ENCODE results near the gene TIPARP. TPM values are rescaled to one million over a fixed set of nuclear protein-coding genes. Genes with fewer than 3 reads are reported as not detected.
"Not testable (repeated sequence)": the region's sequence is repeated elsewhere in the genome, so short reads cannot be mapped to it uniquely, and the experiment has no call there.

TIPARP gene
- total RNA-seq, 1 donor from 2014 or later, result 40.6 TPM

GRCh38 chr3:156646958-156647357, 27.4 kb upstream of the TIPARP start:
- no peak for DNase-seq (ENCODE audit: low read depth)
- no peak overlapping the region for H3K4me3 ChIP-seq (ENCODE audit: low read depth, low read length)
- no peak for TF ChIP-seq CTCF (conservative IDR thresholded peaks at IDR 0.05; ENCODE audit: low read depth, low read length)

DNA sequence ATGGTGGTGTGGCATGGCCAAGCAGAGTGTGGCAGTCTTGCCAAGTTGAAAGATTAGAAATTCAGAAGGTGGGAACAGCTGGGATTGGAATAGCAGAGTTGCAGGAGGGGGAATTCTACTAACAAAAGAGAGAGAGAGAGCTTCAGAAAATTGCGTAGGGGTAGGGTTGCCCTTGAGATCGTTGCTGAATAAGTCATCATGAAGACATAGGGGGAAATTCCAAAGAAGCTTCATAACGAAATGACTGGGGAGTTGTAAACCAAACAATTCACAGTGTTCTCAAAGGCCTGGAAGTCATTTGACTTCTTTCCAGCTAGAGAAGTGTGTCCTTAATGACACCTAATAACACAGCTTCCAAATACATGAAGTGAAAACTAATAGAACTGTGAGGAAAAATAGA, 26.3 kb upstream of the TIPARP start:
- no peak for DNase-seq (ENCODE audit: low read depth)
- no peak for TF ChIP-seq CTCF (conservative IDR thresholded peaks at IDR 0.05; ENCODE audit: low read depth, low read length)
- H3K4me3 ChIP-seq (ENCODE audit: low read depth, low read length), result no peak overlapping the region

GRCh38 chr3:156649681-156650080, 24.7 kb upstream of the TIPARP start:
- no peak overlapping the region for H3K4me3 ChIP-seq (ENCODE audit: low read depth, low read length)
- no peak for TF ChIP-seq CTCF (conservative IDR thresholded peaks at IDR 0.05; ENCODE audit: low read depth, low read length)
- DNase-seq (ENCODE audit: low read depth), result no peak

- not testable (repeated sequence) for DNase-seq (ENCODE audit: low read depth); H3K4me3 ChIP-seq (ENCODE audit: low read depth, low read length)
Observed at GRCh38 chr3:156652661-156653060, 21.7 kb upstream of the TIPARP start.

DNA sequence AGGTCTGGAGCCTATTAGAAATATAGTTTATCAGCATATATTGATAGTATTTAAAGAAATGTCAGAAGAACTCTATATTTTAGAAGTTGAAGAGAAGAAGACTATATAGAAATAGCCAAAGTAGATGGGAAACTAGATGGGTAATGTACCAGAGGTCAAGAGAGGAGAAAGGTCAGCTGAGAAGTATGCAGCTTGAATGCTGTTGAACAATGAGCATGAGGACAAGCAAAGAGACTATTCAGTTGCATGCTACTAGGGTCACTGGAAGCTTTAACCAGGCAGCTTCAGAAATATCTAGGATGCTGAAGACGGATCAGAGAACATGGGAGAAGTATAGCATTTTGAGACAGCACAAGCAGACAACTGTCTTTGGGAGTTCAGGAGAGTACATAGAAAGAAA, 19.6 kb upstream of the TIPARP start:
- TF ChIP-seq CTCF (conservative IDR thresholded peaks at IDR 0.05; ENCODE audit: low read depth, low read length), result no peak
- H3K4me3 ChIP-seq (ENCODE audit: low read depth, low read length), result no peak overlapping the region
- DNase-seq (ENCODE audit: low read depth), result no peak

DNA sequence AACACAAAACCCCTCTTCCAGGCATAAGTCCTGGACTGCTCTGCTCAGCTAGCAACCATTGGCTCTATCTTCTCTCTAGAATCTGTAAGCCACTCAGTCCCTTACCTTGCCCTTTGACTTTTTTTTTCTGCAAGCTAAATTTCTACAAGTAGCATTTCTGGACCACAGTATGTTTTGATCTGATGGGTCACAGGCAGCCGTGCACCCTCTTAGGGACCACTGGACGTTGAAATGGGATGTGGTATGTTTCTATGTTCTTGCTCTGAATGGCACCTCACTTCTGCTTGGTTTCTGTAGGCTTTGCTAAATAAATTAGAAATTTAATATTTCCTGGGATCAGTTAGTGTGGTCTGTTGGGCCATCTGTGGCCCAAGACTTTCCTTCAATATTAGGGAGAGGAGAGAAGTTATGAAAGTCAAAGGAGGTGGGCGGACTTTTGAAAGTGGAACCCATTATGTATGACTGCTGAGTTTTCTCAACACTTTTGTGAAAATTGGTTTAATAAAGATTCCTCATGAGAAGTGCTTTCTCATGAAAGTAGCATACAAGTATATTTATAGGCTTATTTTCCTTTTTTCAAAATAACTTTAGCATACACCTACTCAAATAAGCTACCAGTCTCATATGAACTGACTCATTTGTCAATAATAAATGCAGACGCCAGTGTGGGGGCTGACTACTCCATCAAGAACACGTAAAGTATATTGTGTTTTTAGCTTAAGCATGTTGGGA, 18.4 kb upstream of the TIPARP start:
- DNase-seq (ENCODE audit: low read depth), result no peak
- H3K4me3 ChIP-seq (ENCODE audit: low read depth, low read length), result no peak overlapping the region
- TF ChIP-seq CTCF (conservative IDR thresholded peaks at IDR 0.05; ENCODE audit: low read depth, low read length), result no peak

GRCh38 chr3:156657440-156657839, 16.9 kb upstream of the TIPARP start:
- no peak overlapping the region for H3K4me3 ChIP-seq (ENCODE audit: low read depth, low read length)
- no peak for TF ChIP-seq CTCF (conservative IDR thresholded peaks at IDR 0.05; ENCODE audit: low read depth, low read length)
- no peak for DNase-seq (ENCODE audit: low read depth)

All from epithelial cell of proximal tubule (primary cell).